G401 (cell line): Measurements from ENCODE around the gene NETO1. TPM values are rescaled to one million over a fixed set of nuclear protein-coding genes. Genes with fewer than 3 reads are reported as not detected.

Source experiments
- DNase-seq: peaks from one replicate; pipeline ENCODE4 v3.0.0-alpha.2; 2015; ENCODE audit warnings: low spot score
- in situ Hi-C: cut with HindIII; loops from 2 replicates; pipeline ENCODE4 v1.10.0; 2016; ENCODE audit warnings: low sequenced_read_pairs, mixed read lengths
- total RNA-seq: library from RNA; depleted of rRNA; stranded (reverse); fragments of >200 nt; shearing (Covaris generic); gene quantifications from 2 replicates; pipeline ENCODE4 v1.2.3, GENCODE V29; 2014; rRNA removed

NETO1 gene, protein sequence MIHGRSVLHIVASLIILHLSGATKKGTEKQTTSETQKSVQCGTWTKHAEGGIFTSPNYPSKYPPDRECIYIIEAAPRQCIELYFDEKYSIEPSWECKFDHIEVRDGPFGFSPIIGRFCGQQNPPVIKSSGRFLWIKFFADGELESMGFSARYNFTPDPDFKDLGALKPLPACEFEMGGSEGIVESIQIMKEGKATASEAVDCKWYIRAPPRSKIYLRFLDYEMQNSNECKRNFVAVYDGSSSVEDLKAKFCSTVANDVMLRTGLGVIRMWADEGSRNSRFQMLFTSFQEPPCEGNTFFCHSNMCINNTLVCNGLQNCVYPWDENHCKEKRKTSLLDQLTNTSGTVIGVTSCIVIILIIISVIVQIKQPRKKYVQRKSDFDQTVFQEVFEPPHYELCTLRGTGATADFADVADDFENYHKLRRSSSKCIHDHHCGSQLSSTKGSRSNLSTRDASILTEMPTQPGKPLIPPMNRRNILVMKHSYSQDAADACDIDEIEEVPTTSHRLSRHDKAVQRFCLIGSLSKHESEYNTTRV
- total RNA-seq, result not detected in 2 replicates

DNA sequence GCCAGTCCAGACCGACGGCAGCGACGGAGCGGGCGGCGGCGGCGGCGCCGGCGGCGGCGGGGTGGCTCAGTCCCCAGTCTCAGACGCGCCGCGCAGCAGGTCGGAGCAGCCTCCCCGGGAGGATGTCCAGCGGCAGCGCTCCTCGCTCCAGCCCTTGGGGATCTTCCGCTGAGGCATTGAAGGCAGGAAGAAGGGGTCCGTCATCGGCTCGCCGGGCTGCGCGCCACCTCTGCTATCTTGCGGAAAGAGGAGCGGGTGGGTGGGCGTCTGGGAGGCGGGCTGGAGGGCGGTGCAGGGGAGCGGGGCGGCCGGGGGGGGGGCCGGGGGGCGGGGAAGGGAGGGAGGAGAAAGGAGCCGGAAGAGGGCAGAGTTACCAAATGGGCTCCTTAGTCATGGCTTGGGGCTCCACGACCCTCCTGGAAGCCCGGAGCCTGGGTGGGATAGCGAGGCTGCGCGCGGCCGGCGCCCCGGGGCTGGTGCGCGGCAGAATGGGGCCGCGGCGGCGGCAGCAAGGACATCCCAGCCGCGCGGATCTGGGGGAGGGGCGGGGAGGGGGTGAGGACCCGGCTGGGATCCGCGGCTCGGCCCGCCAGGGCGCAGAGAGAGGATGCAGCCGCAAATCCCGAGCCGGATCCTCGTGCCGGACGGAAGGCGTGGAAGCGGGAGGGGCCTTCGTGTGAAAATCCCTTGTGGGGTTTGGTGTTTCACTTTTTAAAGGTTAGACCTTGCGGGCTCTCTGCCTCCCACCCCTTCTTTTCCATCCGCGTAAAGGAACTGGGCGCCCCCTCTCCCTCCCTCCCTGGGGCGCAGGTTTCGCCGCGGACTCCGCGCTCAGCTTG is at the start of gene NETO1:
NETO1 (minus strand) TSS at position 242 of the 839 bp plus-strand sequence. CDS start 696 bp downstream, outside the sequence.
- DNase-seq, result no peak
- in situ Hi-C loops, result no loop called here

DNA sequence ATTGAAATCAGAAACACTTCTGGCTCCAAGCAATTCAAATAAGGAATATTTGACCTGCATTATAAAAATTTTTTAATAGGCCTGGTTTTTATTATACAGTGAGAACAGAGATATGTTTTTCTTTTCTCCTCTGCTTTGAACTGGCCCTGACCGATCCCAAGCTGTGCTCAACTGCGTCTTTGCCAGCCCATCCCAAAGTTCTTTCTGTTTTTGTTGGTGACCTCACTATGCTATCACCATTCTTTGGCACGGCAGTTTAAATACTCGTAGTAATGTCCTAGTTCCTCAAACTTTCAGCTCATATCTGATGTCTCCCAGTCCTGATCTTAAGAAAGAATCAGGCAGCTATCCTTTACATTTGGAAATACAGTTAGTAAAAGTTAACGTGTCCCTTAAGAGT is 42.3 kb upstream of the NETO1 start:
- in situ Hi-C loops, result no loop called here
- DNase-seq, result no peak

DNA sequence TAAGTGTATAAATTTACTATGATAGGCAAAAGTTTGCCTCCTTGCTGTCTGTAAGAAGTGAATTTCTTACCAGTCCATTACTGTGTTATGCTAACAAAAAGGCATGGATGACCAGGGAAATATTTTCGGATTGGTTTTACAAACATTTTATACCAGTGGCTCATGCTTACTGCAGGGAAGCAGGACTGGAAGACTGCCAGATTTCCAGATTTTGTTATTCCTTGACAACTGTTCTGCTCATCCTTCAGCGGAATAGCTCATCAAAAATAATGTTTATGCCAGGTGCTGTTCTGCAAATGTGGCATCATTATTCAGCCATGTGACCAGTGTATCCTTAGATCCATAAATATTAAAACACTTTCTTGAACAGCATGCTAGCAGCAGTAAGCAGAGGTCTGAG is 40.4 kb upstream of the NETO1 start:
- in situ Hi-C loops, result no loop called here
- peak; percentile 3 for DNase-seq

DNA sequence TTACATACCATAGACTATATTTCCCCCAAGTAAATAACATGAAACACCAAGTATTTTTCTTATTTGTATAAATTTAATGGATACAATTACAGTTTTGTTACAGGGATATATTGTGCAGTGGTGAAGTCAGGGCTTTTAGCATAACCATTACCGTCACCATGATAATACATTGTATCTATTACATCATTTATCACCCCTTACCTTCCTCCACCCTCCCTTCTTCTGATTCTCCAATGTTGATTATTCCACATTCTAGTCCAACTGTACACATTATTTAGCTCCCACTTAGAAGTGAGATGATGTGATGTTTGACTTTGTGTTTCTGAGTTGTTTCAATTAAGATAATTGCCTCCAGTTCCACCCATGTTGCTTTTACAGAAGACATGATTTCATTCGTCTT is 35.2 kb upstream of the NETO1 start:
- in situ Hi-C loops, result no loop called here
- DNase-seq, result no peak

DNA sequence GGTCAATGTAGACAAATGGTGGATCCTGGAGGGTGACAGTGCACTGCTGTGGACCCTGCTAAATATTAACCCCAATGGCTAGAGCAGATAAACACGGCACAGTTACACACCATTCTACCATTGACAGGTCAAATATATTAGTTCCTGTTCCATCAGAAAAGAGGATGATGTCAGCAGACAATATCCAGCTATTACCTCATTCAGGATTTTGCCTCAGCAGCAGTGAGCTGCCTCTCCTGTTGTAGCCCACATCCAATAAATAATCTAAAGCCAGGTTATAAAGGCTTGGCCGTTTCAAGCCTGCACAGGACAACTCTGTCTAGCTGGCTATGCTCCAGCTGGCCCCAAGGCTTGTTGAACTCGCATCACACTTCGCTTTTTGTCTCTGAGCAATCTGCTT is 31.6 kb upstream of the NETO1 start:
- in situ Hi-C loops, result no loop called here
- DNase-seq, result no peak

DNA sequence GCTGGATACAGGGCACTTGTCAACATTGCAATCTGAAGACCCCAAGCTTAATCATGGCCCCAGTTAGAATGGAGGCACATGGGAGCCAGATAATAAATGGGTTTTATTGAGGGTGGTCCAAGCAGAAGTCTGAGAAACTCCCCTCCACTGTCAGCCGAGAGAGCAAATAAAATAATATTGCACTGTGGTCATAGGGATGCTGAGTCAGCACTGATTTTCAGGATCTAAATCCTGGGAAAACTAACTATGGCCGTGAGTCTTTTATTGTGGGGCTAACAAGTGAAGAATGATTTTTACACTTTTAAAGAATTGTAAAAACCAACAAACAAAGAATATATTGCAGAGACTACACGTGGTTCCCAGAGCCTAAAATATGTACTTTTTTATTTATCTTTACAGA is 31.1 kb upstream of the NETO1 start:
- DNase-seq, result no peak
- in situ Hi-C loops, result no loop called here

DNA sequence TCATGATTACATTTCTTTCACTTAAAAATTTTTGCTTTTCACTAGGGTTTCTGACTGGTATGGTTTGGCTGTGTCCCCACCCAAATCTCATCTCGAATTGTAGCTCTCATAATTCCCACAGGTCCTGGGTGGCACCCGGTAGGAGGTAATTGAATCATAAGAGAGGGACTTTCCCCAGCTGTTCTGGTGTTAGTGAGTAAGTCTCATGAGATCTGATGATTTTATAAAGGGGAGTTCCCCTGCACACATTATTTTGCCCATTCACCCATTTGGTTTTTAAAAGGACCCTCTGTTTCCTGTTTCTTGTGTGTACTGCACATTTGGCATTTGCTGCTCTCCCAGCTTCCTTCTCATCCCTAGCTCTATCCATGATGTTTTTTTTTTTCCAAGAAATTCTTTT is 27.8 kb upstream of the NETO1 start:
- in situ Hi-C loops, result no loop called here
- DNase-seq, result no peak

DNA sequence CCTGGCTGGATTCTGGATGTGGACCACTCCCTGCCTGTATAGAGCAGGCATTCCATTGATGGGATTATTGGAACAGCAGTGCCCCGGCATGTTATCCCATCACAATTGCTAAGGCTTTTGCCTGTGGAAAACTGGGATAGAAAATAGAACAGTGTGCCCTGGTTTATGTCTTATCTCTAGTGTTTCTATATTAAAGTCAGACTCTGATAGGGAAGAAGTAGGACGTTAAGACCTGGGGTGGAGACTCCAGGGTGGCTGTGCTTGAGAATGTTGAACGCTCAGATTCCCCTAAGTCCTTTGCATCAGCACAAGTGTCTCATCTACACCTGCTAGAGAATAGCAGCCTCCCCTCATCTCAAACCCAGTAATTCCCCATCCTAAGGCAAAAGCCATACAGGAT is 10.8 kb upstream of the NETO1 start:
- in situ Hi-C loops, result no loop called here
- DNase-seq, result no peak

DNA sequence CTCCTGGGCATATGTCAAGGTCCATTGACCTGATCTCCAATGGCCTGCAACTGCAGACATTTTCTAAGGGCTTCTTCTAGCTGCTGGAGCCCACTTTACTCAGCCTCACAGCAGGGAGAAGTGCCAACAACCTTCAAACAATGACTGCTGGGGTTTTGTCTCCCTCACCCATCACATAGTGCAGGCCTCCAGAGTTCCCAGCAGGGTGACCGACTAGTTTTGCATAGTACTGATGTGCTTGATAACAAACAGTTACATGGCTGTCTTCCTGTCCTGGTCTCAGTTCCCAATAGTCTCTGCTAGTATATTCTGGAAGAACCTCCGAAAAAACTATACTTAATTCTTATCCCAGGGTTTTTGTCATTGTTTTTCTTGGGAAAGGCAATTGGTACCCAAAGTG is 10.4 kb upstream of the NETO1 start:
- in situ Hi-C loops, result no loop called here

DNA sequence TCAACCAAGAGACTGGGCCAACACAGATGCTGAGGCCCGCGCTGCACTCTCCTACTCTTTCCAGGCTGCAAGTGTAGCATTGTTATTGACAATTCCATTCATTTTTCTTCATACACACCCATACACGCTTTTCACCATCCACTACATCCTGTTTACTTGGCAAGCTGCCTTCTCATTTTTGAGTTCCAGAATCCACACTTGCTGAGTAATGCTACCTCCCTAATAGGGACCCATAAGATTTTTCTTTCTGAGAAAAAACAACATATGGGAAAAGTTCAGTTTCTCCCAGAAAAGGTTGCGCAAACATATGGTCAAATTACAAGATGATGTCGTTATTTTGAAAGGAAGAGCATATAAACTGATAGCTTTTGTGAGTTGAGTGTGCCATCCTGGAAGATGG is 3.3 kb upstream of the NETO1 start:
- DNase-seq, result no peak
- in situ Hi-C loops, result no loop called here

More for the DNA sequence above, 10.4 kb upstream of the NETO1 start:
- DNase-seq, result no peak

DNA sequence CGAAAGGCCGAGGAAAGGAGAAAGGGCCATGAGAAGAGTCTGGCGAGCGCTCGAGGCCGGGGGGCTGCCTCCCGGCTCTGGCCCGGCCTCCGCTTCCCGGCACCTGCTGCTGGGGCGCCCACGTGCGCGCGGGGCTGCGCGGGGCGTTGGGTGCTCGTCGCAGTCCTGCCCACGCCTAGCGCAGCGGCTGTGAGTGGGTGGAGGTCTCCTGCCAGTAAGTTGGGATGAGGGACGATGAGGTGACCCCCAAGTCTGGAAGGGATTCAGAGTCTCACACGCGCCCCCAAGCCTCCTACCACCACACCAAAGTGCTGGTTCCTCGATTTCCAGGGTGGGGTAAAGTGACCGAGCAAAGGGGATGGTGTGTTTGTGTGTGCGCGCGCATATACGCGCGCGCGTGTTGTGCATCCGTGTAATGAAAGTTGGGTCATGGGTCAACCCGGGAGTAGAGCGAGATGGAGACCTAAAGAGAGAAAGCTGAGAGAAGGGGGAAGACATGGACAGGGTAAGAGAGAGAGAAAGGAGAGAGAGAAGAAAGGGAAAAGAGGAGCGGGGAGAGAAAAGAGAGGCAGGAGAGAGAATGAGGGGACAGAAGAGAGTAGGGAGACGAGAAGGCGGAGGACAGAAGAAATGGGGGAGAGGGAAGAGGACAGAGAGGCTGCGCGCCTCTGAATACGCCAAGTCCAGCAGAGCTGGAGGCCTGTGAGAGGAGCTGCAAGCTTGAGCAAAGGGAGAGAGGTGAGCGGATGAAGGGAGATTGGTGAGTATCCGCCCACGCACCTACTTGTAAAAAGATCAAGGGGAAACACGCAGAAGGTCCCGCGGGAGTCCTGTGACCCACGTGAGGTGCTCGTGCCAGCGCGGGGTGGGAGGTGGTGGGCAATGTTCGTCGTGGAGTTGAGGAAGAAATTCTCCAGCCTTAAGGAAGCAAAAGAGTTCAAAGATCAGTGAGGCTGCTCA is 1.7 kb upstream of the NETO1 start:
- no peak for DNase-seq
- in situ Hi-C loops, result no loop called here

DNA sequence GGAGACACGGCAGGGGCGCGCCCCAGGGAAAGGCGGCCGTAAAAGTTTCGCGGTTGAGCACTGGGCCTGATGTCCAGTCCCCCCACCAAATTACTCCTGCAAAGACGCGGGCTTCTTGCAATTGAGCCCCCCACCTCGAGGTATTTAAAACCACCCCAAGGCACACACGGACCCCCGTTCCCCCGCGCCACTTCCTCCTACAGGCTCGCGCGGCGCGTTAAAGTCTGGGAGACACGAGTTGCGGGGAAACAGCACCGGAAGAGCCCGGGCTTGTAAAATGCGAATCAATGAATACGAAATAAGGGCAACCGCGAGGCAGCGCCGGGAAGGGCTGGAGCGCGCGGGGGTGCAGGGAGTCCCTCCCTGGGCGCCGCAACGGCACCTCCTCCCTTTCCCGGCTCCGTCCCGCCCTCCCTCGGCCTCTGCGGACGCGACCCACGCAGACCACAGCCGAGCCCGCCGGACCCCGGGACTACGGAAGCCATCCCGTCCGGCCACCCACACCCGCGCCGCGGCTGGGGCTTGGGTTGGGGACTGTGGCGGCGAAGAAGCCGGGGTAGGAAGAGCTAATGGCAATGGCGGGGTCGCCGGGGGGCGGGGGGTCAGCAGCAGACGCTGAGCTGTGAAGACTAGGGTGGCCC is 918 bp upstream of the NETO1 start:
- in situ Hi-C loops, result no loop called here
- no peak for DNase-seq

DNA sequence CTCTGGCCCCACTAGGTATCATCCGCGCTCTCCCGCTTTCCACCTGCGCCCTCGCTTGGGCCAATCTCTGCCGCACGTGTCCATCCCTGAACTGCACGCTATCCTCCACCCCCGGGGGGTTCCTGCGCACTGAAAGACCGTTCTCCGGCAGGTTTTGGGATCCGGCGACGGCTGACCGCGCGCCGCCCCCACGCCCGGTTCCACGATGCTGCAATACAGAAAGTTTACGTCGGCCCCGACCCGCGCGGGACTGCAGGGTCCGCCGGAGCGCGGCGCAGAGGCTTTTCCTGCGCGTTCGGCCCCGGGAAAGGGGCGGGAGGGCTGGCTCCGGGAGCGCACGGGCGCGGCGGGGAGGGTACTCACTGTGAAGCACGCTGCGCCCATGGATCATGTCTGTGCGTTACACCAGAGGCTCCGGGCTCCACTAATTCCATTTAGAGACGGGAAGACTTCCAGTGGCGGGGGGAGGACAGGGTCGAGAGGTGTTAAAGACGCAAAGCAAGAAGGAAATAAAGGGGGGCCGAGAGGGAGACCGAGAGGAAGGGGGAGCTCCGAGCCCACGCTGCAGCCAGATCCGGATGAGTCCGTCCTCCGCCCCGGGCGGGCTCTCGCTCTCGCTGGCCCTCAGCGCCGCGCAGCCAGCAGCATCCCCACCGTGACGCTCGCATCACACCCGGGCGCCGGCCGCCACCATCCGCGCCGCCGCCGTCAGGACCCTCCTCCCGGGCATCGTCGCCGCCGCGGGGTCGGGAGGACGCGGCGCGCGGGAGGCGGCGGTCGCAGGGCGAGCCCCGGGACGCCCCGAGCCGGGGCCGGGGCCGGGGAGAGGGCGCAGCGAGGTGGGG is 664 bp downstream of the NETO1 start:
- no peak for DNase-seq
- in situ Hi-C loops, result no loop called here

DNA sequence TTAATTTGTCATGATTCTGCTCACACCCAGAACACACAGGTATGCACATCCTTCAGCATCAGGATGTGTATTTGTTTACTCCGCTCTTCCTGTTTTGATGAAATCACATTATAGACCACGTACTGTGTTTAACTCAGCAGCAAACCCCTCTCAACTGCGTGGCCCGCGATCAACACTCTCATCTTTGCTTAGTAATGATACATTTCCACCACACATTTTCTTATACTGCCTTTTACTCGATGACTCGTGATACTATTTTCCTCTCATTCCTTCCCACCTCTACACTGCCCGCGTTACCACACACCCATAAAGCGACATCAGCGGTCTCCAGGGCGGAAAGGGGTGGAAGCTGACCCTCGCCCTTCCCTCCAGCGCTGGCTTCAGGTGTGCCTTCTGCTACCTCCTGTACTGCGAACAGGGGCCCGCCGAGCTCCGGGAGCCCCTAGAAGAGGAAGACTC is 1.3 kb downstream of the NETO1 start:
- DNase-seq, result no peak
- in situ Hi-C loops, result no loop called here

DNA sequence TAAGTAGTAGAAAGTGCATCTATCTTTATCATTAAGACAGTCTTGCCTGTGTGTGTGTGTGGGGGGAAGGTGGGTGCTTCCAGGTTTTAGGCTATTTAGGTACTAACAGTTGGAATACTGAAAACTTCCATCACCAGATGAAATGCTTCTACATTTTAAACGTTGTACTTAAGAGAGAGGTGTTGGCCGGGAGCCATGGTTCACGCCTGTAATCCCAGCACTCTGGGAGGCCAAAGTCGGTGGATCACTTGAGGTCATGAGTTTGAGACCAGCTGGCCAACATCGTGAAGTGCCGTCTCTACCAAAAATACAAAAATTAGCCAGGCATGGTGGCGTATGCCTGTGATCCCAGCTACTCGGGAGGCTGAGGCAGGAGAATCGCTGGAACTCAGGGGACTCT is 4.0 kb downstream of the NETO1 start:
- in situ Hi-C loops, result no loop called here
- no peak for DNase-seq

DNA sequence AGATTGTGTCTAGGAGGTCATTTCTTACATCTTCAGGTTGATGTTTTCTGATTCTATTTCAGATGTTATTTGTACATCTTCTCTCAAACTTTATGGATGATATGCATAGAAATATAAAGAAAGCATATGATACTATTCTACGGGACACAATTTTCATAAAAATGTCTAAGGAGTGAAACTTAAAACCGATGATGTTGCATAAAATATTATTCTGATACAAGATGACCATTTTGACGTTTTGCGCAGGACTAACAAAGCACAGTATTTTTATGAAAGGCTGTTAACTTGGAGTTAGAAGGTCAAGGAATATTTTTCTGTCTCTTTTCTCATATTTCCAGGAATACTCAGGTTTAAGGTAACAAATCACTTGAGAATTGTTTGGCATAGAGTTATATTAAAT is 8.7 kb downstream of the NETO1 start:
- DNase-seq, result no peak
- in situ Hi-C loops, result no loop called here

DNA sequence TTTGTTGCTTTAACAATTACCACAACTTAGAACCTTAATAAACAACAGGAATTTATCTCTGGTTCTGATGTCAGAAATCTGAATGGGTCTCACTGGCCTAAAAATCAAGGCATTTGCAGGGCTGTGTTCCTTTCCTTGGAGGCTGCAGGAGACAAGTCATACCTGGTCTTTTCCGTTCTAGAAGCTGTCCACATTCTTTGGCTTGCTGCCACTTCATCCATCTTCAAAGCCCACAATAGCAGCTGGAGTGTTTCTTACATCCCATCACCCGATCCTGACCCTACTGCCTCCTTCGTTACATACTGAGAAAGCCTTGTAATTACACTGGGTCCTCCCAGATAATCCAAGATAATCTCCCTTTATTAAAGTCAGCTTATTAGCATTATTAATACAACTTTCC is 18.1 kb downstream of the NETO1 start:
- in situ Hi-C loops, result no loop called here
- no peak for DNase-seq
